ENCODE measurements around the gene CDH4. TPM values are rescaled to one million over a fixed set of nuclear protein-coding genes. Genes with fewer than 3 reads are reported as not detected.
"Not testable (repeated sequence)": the region's sequence is repeated elsewhere in the genome, so short reads cannot be mapped to it uniquely, and the experiment has no call there.

The CDH4 gene
- total RNA-seq, 1 experiment from 2014 or later = 25.0 TPM

DNA sequence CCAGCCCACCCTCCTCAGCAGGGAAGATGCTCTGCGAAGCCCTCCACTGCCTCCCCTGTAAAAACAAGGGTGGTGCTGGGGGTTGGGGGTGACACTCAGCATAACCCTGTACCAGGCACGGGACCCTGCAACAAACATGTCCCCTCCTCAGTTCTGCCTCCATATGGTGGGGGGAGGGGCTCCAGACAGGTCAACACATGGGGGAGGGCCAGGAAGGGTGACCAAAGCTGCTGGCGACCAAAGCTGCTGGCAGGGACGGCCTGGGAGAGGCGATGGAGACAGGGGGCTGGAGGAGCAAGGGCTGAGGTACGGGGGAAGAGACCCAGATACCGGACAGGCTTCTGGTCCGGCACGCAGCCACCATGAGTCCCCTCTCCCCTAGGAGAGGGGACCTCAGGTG is 690.5 kb downstream of the CDH4 start:
- H3K9me3 Mint-ChIP-seq (ENCODE audit: unreplicated experiment) = no peaks in the 10 kb centered on the region
- H3K4me1 Mint-ChIP-seq (ENCODE audit: insufficient read depth, unreplicated experiment) = no peaks in the 10 kb centered on the region
- H3K36me3 Mint-ChIP-seq (ENCODE audit: insufficient read depth, unreplicated experiment) = no peaks in the 10 kb centered on the region
- DNase-seq (ENCODE audit: unreplicated experiment) = no peak
- H3K4me3 Mint-ChIP-seq (ENCODE audit: unreplicated experiment) = no peak overlapping the region
- ChIA-PET CTCF (no interaction called here), POLR2A (no interaction called here)
- TF ChIP-seq, protein P1, sequence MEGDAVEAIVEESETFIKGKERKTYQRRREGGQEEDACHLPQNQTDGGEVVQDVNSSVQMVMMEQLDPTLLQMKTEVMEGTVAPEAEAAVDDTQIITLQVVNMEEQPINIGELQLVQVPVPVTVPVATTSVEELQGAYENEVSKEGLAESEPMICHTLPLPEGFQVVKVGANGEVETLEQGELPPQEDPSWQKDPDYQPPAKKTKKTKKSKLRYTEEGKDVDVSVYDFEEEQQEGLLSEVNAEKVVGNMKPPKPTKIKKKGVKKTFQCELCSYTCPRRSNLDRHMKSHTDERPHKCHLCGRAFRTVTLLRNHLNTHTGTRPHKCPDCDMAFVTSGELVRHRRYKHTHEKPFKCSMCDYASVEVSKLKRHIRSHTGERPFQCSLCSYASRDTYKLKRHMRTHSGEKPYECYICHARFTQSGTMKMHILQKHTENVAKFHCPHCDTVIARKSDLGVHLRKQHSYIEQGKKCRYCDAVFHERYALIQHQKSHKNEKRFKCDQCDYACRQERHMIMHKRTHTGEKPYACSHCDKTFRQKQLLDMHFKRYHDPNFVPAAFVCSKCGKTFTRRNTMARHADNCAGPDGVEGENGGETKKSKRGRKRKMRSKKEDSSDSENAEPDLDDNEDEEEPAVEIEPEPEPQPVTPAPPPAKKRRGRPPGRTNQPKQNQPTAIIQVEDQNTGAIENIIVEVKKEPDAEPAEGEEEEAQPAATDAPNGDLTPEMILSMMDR (IDR thresholded peaks at IDR 0.05; ENCODE audit: unreplicated experiment) = no peak
- H3K27ac Mint-ChIP-seq (ENCODE audit: low read depth, unreplicated experiment) = no peak overlapping the region
- intact Hi-C loops (cut with micrococcal nuclease) = no loop called here
- no peaks in the 10 kb centered on the region for H3K27me3 Mint-ChIP-seq (ENCODE audit: insufficient read depth, unreplicated experiment)
- no TSS peak for BruUV-seq (replicated peaks)

DNA sequence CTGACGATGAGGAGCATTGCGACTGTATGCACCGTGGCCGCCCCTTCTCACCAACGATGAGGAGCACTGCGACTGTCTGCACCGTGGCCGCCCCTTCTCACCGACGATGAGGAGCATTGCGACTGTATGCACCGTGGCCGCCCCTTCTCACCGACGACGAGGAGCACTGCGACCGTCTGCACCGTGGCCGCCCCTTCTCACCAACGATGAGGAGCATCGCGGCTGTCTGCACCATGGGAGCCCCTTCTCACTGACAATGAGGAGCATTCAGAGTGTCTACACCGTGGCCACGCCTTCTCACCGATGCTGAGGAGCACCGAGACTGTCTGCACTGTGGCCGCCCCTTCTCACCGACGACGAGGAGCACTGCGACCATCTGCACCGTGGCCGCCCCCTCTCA is 692.9 kb downstream of the CDH4 start:
- H3K27ac Mint-ChIP-seq (ENCODE audit: low read depth, unreplicated experiment); POLR2A ChIA-PET; H3K27me3 Mint-ChIP-seq (ENCODE audit: insufficient read depth, unreplicated experiment); H3K36me3 Mint-ChIP-seq (ENCODE audit: insufficient read depth, unreplicated experiment); H3K4me3 Mint-ChIP-seq (ENCODE audit: unreplicated experiment); BruUV-seq (replicated peaks); H3K4me1 Mint-ChIP-seq (ENCODE audit: insufficient read depth, unreplicated experiment); CTCF ChIA-PET; intact Hi-C loops (cut with micrococcal nuclease); DNase-seq (ENCODE audit: unreplicated experiment); H3K9me3 Mint-ChIP-seq (ENCODE audit: unreplicated experiment): not testable (repeated sequence)

DNA sequence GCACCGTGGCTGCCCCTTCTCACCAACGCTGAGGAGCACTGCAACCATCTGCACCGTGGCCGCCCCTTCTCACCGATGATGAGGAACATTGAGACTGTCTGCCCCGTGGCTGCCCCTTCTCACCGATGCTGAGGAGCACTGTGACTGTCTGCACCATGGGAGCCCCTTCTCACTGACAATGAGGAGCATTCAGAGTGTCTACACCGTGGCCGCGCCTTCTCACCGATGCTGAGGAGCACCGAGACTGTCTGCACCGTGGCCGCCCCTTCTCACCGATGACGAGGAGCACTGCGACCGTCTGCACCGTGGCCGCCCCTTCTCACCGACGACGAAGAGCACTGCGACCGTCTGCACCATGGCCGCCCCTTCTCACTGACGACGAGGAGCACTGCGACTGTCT is 693.4 kb downstream of the CDH4 start:
- H3K27ac Mint-ChIP-seq (ENCODE audit: low read depth, unreplicated experiment); intact Hi-C loops (cut with micrococcal nuclease); BruUV-seq (replicated peaks); H3K4me1 Mint-ChIP-seq (ENCODE audit: insufficient read depth, unreplicated experiment); H3K27me3 Mint-ChIP-seq (ENCODE audit: insufficient read depth, unreplicated experiment); H3K4me3 Mint-ChIP-seq (ENCODE audit: unreplicated experiment); CTCF ChIA-PET; H3K9me3 Mint-ChIP-seq (ENCODE audit: unreplicated experiment); DNase-seq (ENCODE audit: unreplicated experiment); POLR2A ChIA-PET; H3K36me3 Mint-ChIP-seq (ENCODE audit: insufficient read depth, unreplicated experiment): not testable (repeated sequence)

DNA sequence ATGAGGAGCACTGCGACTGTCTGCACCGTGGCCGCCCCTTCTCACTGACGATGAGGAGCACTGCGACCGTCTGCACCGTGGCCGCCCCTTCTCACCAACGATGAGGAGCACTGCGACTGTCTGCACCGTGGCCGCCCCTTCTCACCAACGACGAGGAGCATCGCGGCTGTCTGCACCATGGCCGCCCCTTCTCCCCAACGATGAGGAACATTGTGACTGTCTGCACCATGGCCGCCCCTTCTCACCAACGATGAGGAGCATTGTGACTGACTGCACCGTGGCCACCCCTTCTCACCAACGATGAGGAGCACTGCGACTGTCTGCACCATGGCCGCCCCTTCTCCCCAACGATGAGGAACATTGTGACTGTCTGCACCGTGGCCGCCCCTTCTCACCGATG is 696.0 kb downstream of the CDH4 start:
- intact Hi-C loops (cut with micrococcal nuclease); DNase-seq (ENCODE audit: unreplicated experiment); POLR2A ChIA-PET; H3K27ac Mint-ChIP-seq (ENCODE audit: low read depth, unreplicated experiment); BruUV-seq (replicated peaks); H3K27me3 Mint-ChIP-seq (ENCODE audit: insufficient read depth, unreplicated experiment); H3K9me3 Mint-ChIP-seq (ENCODE audit: unreplicated experiment); H3K4me1 Mint-ChIP-seq (ENCODE audit: insufficient read depth, unreplicated experiment); CTCF ChIA-PET; H3K4me3 Mint-ChIP-seq (ENCODE audit: unreplicated experiment); H3K36me3 Mint-ChIP-seq (ENCODE audit: insufficient read depth, unreplicated experiment): not testable (repeated sequence)

DNA sequence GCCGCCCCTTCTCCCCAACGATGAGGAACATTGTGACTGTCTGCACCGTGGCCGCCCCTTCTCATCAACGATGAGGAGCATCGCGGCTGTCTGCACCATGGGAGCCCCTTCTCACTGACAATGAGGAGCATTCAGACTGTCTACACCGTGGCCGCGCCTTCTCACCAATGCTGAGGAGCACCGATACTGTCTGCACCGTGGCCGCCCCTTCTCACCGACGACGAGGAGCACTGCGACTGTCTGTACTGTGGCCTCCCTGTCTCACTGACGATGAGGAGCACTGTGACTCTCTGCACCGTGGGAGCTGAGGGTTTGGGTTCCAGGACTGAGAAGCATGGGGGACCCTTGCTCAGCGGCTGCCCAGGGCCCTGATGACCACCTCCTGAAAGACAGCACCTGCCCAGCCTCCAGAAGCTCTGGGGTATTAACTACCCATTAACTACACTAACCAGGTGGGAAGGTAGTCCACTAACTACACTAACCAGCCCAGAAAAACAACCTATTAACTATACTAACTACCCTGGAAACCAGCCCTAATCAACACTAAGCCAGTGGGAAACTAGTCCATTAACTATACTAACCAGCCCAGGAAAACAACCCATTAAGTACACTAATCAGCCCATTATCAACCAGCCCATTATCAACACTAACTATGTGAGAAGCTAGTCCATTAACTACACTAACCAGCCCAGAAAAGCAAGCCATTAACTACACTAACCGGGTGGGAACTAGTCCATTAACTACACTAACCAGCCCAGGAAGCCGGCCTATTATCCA is 696.7 kb downstream of the CDH4 start:
- POLR2A ChIA-PET = no interaction called here
- no TSS peak for BruUV-seq (replicated peaks)

More for the DNA sequence above, 696.7 kb downstream of the CDH4 start:
- H3K4me1 Mint-ChIP-seq (ENCODE audit: insufficient read depth, unreplicated experiment) = no peaks in the 10 kb centered on the region
- H3K27ac Mint-ChIP-seq (ENCODE audit: low read depth, unreplicated experiment) = no peak overlapping the region
- no peaks in the 10 kb centered on the region for H3K9me3 Mint-ChIP-seq (ENCODE audit: unreplicated experiment)
- intact Hi-C loops (cut with micrococcal nuclease) = no loop called here
- no peaks in the 10 kb centered on the region for H3K36me3 Mint-ChIP-seq (ENCODE audit: insufficient read depth, unreplicated experiment)
- H3K27me3 Mint-ChIP-seq (ENCODE audit: insufficient read depth, unreplicated experiment) = peaks cover 11% of the 10 kb centered on the region
- no peak for DNase-seq (ENCODE audit: unreplicated experiment)
- TF ChIP-seq, protein P1 (IDR thresholded peaks at IDR 0.05; ENCODE audit: unreplicated experiment) = no peak
- no peak overlapping the region for H3K4me3 Mint-ChIP-seq (ENCODE audit: unreplicated experiment)
- CTCF ChIA-PET = interaction anchor here (0.6 kb wide), 1 partner anchor 9 kb away, joined by 3 read pairs; no protein-coding TSS in a partner anchor

Measured in MCF 10A (cell line).